HG02759 (cell line): Measurements from ENCODE around the gene NPLOC4.
"Not testable (repeated sequence)": the region's sequence is repeated elsewhere in the genome, so short reads cannot be mapped to it uniquely, and the experiment has no call there.

Source experiments
- ATAC-seq: cut with Tn5 transposase; IDR thresholded peaks from one replicate; pipeline ENCODE4 v1.9.1; 2021; ENCODE audit warnings: mild to moderate bottlenecking, moderate library complexity; ENCODE audit not compliant: unreplicated experiment

Gene NPLOC4

GRCh38 chr17:81535480-81536298 is 101.2 kb downstream of the NPLOC4 start:
- no peak for ATAC-seq

DNA sequence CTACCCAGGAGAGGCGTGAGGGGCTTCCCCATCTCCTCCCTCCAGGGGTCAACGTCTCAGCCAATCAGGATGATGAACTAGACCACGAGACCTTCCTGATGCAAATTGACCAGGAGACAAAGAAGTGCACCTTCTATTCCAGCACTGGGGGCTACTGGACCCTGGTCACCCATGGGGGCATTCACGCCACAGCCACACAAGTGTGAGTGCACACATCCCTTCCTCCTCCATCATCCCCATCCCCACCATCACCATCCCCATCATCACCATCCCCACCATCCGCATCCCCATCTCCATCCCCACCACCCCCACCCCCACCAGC is 101.9 kb downstream of the NPLOC4 start:
- ATAC-seq: no peak

- no peak for ATAC-seq
These were observed 102.5 kb downstream of the NPLOC4 start for GRCh38 chr17:81534157-81535006.

DNA sequence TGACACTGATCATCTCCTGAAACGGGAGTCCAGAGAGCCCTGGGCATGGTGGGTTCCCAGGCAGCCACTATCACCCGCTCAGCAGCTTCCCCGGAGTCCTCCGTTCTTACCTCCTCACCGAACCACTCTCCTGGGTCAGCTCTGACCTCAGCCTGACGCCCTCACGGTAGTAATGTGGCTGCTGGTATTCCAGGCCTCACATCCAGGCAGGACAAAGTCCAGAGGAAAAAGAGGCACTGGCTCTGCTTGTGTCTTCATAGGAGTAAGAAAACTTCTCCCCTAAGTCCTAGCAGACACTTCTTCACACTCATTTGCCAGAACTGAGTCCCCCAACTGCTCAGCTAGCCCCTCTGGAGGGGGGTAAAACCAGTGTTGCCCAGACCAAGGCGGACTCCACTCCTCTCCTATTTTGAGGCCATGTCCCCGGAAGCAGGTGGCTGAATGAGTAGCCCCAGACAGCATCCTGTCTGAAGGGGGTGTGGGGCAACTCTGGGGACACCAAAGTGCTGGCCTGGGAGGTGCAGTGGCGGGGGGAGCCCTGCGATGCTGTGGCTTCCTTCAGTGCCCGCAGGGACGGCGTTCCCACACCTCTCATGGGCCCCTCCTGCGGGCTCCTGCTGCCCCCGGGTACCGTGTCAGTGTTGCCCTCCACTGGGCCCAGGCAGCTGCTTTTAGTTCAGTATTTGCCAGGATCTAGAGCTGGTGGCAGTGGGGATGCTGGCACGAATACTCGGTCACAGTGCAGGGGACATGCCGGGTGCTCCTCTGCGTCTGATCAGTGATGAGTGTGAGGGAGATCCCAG is 103.4 kb downstream of the NPLOC4 start:
- ATAC-seq: no peak

- ATAC-seq: no peak
These were observed 104.2 kb downstream of the NPLOC4 start for GRCh38 chr17:81532490-81533287.

GRCh38 chr17:81531998-81532404 is 104.9 kb downstream of the NPLOC4 start:
- ATAC-seq: not testable (repeated sequence)

GRCh38 chr17:81531013-81531412 is 105.9 kb downstream of the NPLOC4 start:
- ATAC-seq: not testable (repeated sequence)

GRCh38 chr17:81529437-81529803 is 107.5 kb downstream of the NPLOC4 start:
- no peak for ATAC-seq

DNA sequence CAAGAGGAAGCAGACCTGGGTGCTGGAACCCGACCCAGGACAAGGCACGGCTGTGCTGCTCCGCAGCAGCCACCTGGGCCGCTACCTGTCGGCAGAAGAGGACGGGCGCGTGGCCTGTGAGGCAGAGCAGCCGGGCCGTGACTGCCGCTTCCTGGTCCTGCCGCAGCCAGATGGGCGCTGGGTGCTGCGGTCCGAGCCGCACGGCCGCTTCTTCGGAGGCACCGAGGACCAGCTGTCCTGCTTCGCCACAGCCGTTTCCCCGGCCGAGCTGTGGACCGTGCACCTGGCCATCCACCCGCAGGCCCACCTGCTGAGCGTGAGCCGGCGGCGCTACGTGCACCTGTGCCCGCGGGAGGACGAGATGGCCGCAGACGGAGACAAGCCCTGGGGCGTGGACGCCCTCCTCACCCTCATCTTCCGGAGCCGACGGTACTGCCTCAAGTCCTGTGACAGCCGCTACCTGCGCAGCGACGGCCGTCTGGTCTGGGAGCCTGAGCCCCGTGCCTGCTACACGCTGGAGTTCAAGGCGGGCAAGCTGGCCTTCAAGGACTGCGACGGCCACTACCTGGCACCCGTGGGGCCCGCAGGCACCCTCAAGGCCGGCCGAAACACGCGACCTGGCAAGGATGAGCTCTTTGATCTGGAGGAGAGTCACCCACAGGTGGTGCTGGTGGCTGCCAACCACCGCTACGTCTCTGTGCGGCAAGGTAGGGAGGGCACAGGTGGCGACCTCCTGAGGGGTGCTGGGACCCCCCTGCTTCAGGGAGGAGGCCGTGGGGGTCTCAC is 108.1 kb downstream of the NPLOC4 start:
- no peak for ATAC-seq

DNA sequence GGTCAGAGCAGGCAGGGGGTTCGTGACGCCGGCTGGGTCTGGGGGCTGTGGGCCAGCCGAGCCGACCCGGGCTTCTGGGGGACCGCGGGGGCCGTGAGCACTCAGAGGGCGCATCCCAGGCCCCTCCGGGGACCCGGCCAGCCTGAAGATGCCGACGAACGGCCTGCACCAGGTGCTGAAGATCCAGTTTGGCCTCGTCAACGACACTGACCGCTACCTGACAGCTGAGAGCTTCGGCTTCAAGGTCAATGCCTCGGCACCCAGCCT is 108.6 kb downstream of the NPLOC4 start:
- no peak for ATAC-seq

DNA sequence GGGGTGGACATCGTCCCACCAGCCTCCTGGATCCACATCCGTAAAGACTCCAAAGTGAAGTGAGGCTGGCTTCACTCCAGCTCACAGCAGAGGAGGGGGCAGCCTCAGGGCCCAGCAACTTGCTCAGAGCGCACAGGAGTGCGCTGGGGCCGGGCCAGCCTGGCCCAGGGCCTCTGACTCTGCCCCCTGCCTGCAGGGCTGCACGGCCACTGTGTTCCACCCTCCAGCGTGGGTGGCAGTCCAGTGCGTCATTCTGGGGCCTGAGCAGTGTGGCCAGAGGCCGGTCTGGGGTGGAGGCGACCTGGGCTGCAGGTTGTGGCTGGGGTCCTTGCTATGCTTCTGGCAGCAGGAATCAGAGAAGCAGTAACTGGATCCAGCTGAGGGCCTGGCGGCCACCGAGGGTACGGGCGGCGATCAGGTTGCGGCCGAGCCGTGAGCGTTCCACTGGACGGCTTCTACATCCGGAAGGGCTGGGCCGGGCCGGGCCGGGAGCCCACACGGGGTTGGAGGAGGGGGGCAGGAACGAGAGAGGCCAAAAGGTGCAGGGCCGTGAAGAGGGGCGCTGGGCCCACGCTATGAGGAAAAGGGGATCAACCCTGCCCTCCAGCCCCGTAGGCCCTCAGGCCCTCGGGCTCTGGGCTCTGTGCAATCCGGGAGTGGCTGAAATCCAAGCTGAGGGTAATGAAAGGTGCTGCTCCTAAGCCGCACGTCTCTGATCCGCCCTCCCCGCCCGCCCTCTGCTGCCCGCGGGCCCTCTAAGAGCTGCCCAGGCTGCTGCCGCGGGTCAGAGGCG is 109.1 kb downstream of the NPLOC4 start, which contains the start of gene FSCN2:
TSS of gene FSCN2 (plus strand) at position 787 of the 793 bp plus-strand sequence. CDS start 155 bp downstream, outside the sequence.
- no peak for ATAC-seq

GRCh38 chr17:81526662-81527571 is 110.0 kb downstream of the NPLOC4 start:
- no peak for ATAC-seq

DNA sequence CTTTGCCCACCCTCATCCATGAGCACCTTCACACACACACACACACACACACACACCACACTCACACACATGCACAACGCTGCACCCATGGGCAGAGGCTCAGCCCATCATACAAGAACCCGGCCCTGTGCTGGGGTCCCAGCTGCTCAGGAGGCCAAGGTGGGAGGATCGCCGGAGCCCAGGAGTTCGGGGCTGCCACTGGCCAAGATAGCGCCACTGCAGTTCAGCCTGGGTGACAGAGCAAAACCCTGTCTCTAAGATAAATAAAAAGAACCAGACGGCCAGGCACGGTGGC is 112.1 kb downstream of the NPLOC4 start:
- ATAC-seq: no peak

- ATAC-seq: no peak
These were observed 112.7 kb downstream of the NPLOC4 start for GRCh38 chr17:81524039-81524864.

DNA sequence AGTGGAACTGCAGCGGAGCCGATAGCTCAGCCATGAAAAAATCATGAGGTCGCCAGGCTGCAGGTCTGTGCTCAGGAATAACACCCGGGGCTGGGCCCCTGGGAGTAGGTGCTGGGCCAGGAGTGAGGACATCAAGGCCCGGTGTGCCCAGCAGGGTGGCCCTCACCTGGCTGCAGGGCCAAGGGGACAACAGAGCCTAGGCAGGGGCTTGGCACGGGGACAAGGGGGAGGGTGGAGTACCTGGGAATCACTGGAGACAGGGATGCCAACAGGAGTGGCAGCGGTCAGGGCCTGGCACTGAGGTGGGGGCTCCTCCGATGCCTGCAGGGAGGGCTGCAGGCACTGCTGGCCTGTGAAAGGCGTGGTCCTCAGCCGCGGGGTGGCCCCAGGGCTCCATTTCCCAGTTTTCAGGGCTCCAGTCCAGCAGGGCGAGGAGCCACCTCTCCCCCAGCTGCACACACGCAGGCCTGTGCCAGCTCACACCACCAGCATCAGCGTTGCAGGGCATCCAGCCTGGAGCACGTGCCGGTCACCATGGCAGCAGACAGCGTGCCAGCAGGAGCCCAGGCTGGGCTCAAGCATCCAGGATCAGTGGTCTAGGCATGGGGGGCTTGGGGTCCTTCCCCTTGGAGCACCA is 113.4 kb downstream of the NPLOC4 start:
- ATAC-seq: no peak

DNA sequence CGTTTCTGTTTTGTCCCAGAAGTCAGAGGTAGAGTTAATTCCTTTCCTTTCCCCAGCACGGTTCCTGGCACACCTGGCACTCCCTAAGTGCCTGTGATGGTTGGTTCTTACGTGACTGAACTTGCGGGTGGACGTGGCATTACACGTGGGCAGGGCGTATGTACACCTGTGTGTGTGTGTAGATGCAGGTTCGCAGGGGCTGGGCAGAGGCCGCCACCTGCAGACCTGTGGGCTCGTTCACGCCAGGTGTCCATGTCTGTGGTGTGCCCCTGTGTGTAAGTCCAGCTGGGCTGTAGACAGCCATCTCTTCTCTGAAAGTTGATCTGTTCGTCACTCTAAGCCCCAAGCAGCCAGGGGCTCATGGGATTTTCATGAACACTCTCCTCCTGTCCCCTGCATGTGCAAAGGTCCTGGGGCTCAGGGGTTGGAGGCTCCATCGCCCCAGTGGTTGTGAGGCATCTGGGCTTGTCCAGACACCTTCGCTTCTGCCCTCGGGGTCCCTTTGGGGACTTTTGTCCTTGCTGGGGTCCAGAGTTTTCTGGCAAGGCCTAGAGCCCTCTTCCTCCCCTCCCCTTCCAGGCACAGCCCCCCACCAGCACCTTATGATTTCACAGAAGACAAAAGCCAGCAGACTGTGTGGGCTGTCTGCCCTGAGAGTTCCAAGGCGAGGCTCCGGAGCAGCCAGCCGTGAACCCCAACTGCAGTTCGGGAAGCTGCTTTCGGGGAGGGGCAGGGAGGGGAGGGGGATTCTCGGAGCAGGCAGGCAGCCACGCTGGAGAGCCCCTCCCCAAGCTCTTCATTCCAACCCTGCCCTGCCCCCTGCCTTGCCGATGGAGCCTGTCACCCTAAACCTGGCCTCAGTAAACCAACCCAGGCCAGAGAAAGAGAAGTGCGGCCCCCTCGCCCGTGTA is 114.2 kb downstream of the NPLOC4 start:
- ATAC-seq: no peak
